Type B pancreatic cell (in vitro differentiated cells): ENCODE results near the gene ERC2. TPM values are rescaled to one million over a fixed set of nuclear protein-coding genes. Genes with fewer than 3 reads are reported as not detected.

Experiments
- DNase-seq: peaks from one replicate; pipeline ENCODE4 v3.0.0; 2021; ENCODE audit warnings: mixed read lengths; ENCODE audit not compliant: unreplicated experiment; ENCODE audit errors: extremely low spot score
- H3K27ac Mint-ChIP-seq: 2 replicates; pipeline ENCODE4 v1.8.0; 2021; ENCODE audit warnings: mild to moderate bottlenecking, mixed read lengths
- H3K27me3 Mint-ChIP-seq: 2 replicates; pipeline ENCODE4 v1.8.0; 2021; ENCODE audit warnings: mixed read lengths
- H3K36me3 Mint-ChIP-seq: 2 replicates; pipeline ENCODE4 v1.8.0; 2021; ENCODE audit warnings: mixed read lengths
- H3K4me1 Mint-ChIP-seq: one replicate; pipeline ENCODE4 v1.8.0; 2021; ENCODE audit warnings: mixed read lengths; ENCODE audit not compliant: unreplicated experiment
- H3K4me3 Mint-ChIP-seq: 2 replicates; pipeline ENCODE4 v1.8.0; 2021; ENCODE audit warnings: mild to moderate bottlenecking, mixed read lengths
- H3K9me3 Mint-ChIP-seq: 2 replicates; pipeline ENCODE4 v1.8.0; 2021; ENCODE audit warnings: mixed read lengths
- total RNA-seq: library from RNA; stranded (reverse); gene quantifications from 2 replicates; pipeline ENCODE4 v1.2.1, GENCODE V29; 2021; ENCODE audit warnings: low replicate concordance
- TF ChIP-seq, protein P1 (sequence below): fragments of 200-600 bp; sonication (generic); conservative IDR thresholded peaks from 2 replicates; pipeline ENCODE4 v1.5.0; 2021; ENCODE audit warnings: antibody characterized with exemption, mild to moderate bottlenecking

Gene ERC2
- total RNA-seq, 1 donor from 2014 or later = 6.1 TPM

DNA sequence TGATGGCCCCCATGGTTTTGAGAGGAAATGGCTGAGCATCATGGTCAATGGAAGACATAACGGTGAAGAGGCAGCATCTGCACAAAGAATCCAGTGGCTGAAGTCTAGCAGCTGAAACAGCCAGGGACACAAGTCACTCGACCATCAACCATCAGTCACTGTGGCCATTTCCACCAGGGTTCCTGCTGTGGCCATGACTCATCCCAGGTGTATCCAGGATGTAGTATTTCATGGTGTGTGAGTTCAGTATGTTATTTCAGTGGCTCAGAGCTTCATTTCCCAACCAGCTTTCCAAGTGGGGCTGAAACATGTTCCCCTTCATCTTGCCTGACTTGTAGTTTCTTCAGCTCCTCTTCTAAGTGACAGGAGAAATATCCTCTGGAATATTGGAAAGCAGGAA is 933.4 kb downstream of the ERC2 start:
- TF ChIP-seq, protein P1, sequence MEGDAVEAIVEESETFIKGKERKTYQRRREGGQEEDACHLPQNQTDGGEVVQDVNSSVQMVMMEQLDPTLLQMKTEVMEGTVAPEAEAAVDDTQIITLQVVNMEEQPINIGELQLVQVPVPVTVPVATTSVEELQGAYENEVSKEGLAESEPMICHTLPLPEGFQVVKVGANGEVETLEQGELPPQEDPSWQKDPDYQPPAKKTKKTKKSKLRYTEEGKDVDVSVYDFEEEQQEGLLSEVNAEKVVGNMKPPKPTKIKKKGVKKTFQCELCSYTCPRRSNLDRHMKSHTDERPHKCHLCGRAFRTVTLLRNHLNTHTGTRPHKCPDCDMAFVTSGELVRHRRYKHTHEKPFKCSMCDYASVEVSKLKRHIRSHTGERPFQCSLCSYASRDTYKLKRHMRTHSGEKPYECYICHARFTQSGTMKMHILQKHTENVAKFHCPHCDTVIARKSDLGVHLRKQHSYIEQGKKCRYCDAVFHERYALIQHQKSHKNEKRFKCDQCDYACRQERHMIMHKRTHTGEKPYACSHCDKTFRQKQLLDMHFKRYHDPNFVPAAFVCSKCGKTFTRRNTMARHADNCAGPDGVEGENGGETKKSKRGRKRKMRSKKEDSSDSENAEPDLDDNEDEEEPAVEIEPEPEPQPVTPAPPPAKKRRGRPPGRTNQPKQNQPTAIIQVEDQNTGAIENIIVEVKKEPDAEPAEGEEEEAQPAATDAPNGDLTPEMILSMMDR = no peak
- H3K9me3 Mint-ChIP-seq = no peaks in the 10 kb centered on the region
- no peaks in the 10 kb centered on the region for H3K36me3 Mint-ChIP-seq
- H3K4me3 Mint-ChIP-seq = no peak overlapping the region
- H3K27ac Mint-ChIP-seq = no peak overlapping the region
- no peak for DNase-seq
- H3K27me3 Mint-ChIP-seq = peaks cover 18% of the 10 kb centered on the region
- H3K4me1 Mint-ChIP-seq = peaks cover 55% of the 10 kb centered on the region

DNA sequence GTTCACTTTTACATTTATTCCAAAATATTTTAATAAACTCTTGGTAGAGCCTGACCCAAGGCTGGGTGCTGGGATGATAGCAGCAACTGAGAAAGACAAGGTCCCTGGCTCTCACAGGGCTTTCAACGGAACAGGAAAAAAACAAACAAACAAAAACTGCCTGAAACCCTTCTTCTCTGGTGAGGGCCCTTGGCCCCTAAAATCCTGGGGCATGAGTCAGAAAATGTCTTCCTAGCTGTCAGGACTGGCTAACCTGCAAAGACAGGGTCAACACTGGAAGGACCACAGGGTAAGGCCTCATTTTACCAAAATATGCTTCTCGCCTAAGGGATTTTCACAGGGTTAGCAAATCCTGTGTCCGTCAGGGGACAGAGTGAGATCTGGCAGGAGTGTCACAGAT is 935.5 kb downstream of the ERC2 start:
- DNase-seq = no peak
- Mint-ChIP-seq H3K9me3 (no peaks in the 10 kb centered on the region), H3K36me3 (no peaks in the 10 kb centered on the region), H3K4me3 (no peak overlapping the region), H3K27ac (no peak overlapping the region), H3K27me3 (peaks cover 18% of the 10 kb centered on the region), H3K4me1 (peaks cover 51% of the 10 kb centered on the region)
- TF ChIP-seq, protein P1 = no peak

DNA sequence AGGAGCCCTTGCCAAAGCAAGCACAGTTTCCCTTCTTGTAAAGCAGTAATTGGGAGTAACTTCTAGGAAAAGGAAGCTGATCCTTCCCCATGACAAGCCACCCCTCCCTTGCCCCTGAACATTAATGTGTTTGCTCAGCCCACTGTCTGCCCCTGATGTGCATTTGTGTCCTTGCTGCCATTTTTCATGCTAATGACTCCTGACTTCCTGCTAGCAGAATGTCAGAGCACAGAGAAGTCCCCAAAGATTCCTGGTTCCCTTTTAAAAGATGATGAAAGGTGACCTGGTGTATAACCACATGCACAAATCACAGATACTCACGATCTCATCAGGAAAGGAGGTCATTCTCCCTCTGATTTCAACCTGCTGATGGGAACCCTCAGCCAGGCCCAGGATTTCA is 936.9 kb downstream of the ERC2 start:
- H3K4me1 Mint-ChIP-seq = peaks cover 42% of the 10 kb centered on the region
- H3K4me3 Mint-ChIP-seq = no peak overlapping the region
- peaks cover 4% of the 10 kb centered on the region for H3K36me3 Mint-ChIP-seq
- H3K9me3 Mint-ChIP-seq = no peaks in the 10 kb centered on the region
- no peak overlapping the region for H3K27ac Mint-ChIP-seq
- H3K27me3 Mint-ChIP-seq = peaks cover 15% of the 10 kb centered on the region
- no peak for DNase-seq
- TF ChIP-seq, protein P1 = no peak

DNA sequence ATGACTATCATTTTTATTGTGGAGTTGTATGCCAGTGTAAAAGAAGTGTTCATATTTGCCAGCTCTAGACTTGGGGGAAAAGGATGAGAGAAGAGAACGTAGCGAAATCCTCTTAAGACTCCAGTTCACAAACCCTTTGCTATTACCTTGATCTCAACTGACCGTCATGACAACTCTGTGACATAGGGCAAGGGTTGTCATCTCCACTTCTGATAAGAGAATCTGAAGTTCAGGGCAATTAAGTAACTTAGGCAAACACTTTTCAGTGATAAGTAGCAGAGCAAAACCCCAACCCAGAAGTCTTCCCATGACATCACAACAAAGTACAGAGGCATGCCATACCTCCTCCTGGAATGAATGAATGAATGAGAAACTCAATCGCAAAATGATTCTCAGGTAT is 940.9 kb downstream of the ERC2 start:
- no peak overlapping the region for H3K27ac Mint-ChIP-seq
- no peak for DNase-seq

DNA sequence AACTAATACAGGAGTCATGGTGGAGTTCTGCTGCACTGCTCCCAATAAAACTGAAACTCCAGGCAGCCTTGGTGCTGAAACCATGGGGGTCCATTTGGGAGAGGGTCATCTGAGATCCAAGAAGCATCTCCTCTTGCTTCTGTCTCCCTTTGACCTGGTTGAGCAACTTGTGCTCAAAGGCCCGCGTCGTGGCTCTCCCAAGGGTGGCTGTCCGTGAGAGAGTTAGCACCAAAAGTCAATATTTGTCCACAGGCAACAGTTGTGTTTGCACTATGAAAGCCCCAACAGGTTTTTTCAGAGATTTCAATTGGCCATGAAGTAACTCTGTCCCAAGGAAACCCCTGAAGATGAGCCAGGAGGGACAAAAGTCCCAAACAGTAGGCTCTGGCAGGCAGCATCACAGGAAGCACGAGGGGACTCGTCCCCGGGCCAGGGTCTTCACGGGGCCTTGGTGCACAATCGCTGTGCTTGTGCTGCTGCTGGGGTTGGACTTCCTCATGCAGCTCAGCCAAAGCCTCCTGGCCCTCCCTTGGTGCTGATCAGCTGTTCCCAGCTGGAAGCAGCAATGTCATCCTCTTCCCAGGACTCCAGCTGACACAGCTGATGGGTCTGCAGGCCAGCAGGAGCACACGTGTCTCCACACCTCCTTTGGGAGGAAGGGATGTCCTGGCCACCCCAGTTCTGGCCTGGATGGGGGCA is 941.8 kb downstream of the ERC2 start:
- TF ChIP-seq, protein P1 = no peak
- no peak overlapping the region for H3K4me3 Mint-ChIP-seq

More for the DNA sequence above, 940.9 kb downstream of the ERC2 start:
- Mint-ChIP-seq H3K4me3 (no peak overlapping the region), H3K36me3 (peaks cover 4% of the 10 kb centered on the region), H3K9me3 (peaks cover 8% of the 10 kb centered on the region), H3K27me3 (peaks cover 17% of the 10 kb centered on the region), H3K4me1 (peaks cover 49% of the 10 kb centered on the region)
- TF ChIP-seq, protein P1 = no peak

More for the DNA sequence above, 941.8 kb downstream of the ERC2 start:
- DNase-seq = no peak
- H3K9me3 Mint-ChIP-seq = peaks cover 8% of the 10 kb centered on the region
- H3K36me3 Mint-ChIP-seq = peaks cover 4% of the 10 kb centered on the region
- H3K4me1 Mint-ChIP-seq = peaks cover 49% of the 10 kb centered on the region
- H3K27me3 Mint-ChIP-seq = peaks cover 15% of the 10 kb centered on the region
- H3K27ac Mint-ChIP-seq = no peak overlapping the region
